ENCODE results near the gene SEC11C.

- TF ChIP-seq POLR2A (IDR thresholded peaks at IDR 0.05) (no peak), CTCF (IDR thresholded peaks at IDR 0.05) (no peak)
Observed at GRCh38 chr18:59189746-59190145, 50.1 kb downstream of the SEC11C start.
